NCI-H774 (cell line): Measurements from ENCODE around the gene KCNK7.

Experiments
- DNase-seq: peaks from one replicate; lab custom pipeline; 2025; lab: John Stamatoyannopoulos, UW

The KCNK7 gene

GRCh38 chr11:65556470-65557279, 38.9 kb downstream of the KCNK7 start:
- DNase-seq = no peak

GRCh38 chr11:65555693-65556231, 39.8 kb downstream of the KCNK7 start:
- DNase-seq = no peak

- no peak for DNase-seq
Measured at GRCh38 chr11:65554842-65555430, 40.7 kb downstream of the KCNK7 start.

- no peak for DNase-seq
Measured at GRCh38 chr11:65554057-65554818, 41.4 kb downstream of the KCNK7 start.

GRCh38 chr11:65553301-65554001, 42.1 kb downstream of the KCNK7 start:
- peak; percentile 43 for DNase-seq

GRCh38 chr11:65552388-65552951, 43.1 kb downstream of the KCNK7 start:
- no peak for DNase-seq

GRCh38 chr11:65551572-65552387, 43.8 kb downstream of the KCNK7 start:
- peak; percentile 87 for DNase-seq

GRCh38 chr11:65549096-65549495, 46.5 kb downstream of the KCNK7 start:
- no peak for DNase-seq

GRCh38 chr11:65548395-65548794, 47.2 kb downstream of the KCNK7 start:
- no peak for DNase-seq

- no peak for DNase-seq
Measured at GRCh38 chr11:65547446-65548125, 48.0 kb downstream of the KCNK7 start.

GRCh38 chr11:65546217-65546958, 49.2 kb downstream of the KCNK7 start:
- DNase-seq = peak; percentile 88

- DNase-seq = no peak
Measured at GRCh38 chr11:65545853-65546216, 49.8 kb downstream of the KCNK7 start.
